ENCODE results near the gene FBP2.

GRCh38 chr9:94511134-94511954 lies 82.3 kb downstream of the FBP2 start:
- TF ChIP-seq POLR2AphosphoS5 (IDR thresholded peaks at IDR 0.05; ENCODE audit: insufficient read depth in 1 of 2, low read depth in 1 of 2) (no peak), CTCF (IDR thresholded peaks at IDR 0.05) (no peak), POLR2A (IDR thresholded peaks at IDR 0.05) (no peak)

Measured in vagina (tissue), 2 donors.